ENCODE measurements around the gene WFIKKN2. TPM values are rescaled to one million over a fixed set of nuclear protein-coding genes. Genes with fewer than 3 reads are reported as not detected.

The WFIKKN2 gene
- total RNA-seq, 1 donor from 2014 or later, result not detected

DNA sequence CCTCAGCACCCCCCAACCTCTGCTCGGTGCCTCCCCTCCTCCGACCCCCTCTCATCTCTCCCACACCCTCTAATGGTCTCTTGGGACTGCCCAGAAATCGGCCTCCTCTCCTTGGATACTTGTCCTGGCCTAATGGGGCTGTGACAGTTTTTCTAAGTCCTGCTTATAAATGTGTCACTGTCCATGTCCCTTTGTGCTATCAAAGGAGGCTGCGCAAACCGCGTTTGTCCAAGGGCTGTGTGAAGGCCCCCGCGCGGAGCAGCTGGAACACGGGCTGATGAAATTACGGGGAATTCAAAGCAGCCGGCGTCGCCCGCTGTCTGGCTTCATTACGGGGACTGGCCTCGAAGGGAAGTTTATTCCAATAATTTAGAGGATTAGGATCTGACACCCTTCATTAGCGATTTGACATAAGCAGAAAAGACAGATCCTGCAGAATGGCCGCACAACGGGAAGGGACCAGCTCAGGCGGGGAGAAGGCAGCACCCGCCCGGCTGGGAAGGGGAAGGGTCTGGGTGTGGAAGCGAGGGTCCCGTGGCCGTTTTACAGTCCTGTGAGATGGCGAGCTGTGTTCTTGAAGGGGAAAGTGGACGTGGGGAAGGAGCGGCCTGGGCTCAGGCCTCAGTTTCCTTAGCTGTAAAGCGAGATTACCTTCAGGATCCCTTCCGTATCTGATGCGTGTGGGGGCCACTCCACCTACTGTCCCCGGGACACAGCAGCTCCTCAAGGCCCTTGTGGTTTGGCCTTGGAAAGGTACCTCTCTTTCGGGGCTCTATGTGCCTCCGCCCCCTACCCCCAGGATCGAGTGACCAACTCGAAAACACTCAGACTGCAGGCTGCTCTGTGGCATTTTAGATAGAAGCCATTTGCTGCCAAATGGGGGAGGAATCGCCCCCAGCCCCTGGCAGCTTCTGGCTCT lies 1.6 kb upstream of the WFIKKN2 start:
- Mint-ChIP-seq H3K4me3 (peak overlapping the region; percentile 36), H3K9me3 (no peaks in the 10 kb centered on the region), H3K4me1 (peaks cover 73% of the 10 kb centered on the region), H3K36me3 (no peaks in the 10 kb centered on the region), H3K27ac (no peak overlapping the region), H3K27me3 (ENCODE audit: insufficient read depth, low read depth) (peaks cover 14% of the 10 kb centered on the region)
- Histone ChIP-seq H2AFZ (replicated peaks) (no peak overlapping the region), H3K27me3 (no peaks in the 10 kb centered on the region), H3K27ac (no peak overlapping the region), H3K36me3 (no peaks in the 10 kb centered on the region), H3K9ac (no peak overlapping the region), H3K4me1 (peaks cover 45% of the 10 kb centered on the region), H4K20me1 (ENCODE audit: low read depth) (no peaks in the 10 kb centered on the region), H3K4me2 (no peak overlapping the region), H3K4me3 (no peak overlapping the region), H3K9me3 (ENCODE audit: low read depth) (no peaks in the 10 kb centered on the region), H3K79me2 (ENCODE audit: low read depth) (no peaks in the 10 kb centered on the region), H3F3A (ENCODE audit: low read depth) (peaks cover 26% of the 10 kb centered on the region)
- TF ChIP-seq CTCF (IDR thresholded peaks at IDR 0.05) (no peak), EZH2phosphoT487 (IDR thresholded peaks at IDR 0.05) (no peak), EZH2 (IDR thresholded peaks at IDR 0.05) (no peak)
- DNase-seq (ENCODE audit: low spot score), result no peak

GRCh38 chr17:50834429-50835300 lies 721 bp upstream of the WFIKKN2 start:
- peaks cover 20% of the 10 kb centered on the region for H3K27me3 Mint-ChIP-seq (ENCODE audit: insufficient read depth, low read depth)
- H3K27me3 ChIP-seq, result no peaks in the 10 kb centered on the region
- H3K9me3 ChIP-seq (ENCODE audit: low read depth), result no peaks in the 10 kb centered on the region
- peaks cover 40% of the 10 kb centered on the region for H3K4me1 ChIP-seq
- peaks cover 68% of the 10 kb centered on the region for H3K4me1 Mint-ChIP-seq
- TF ChIP-seq EZH2 (IDR thresholded peaks at IDR 0.05), result no peak
- TF ChIP-seq CTCF (IDR thresholded peaks at IDR 0.05), result no peak
- no peak for TF ChIP-seq EZH2phosphoT487 (IDR thresholded peaks at IDR 0.05)
- DNase-seq (ENCODE audit: low spot score), result no peak
- H3K27ac Mint-ChIP-seq, result peak overlapping the region; percentile 79
- H2AFZ ChIP-seq (replicated peaks), result no peak overlapping the region
- peaks cover 17% of the 10 kb centered on the region for H3F3A ChIP-seq (ENCODE audit: low read depth)
- H3K27ac ChIP-seq, result no peak overlapping the region
- no peaks in the 10 kb centered on the region for H3K36me3 Mint-ChIP-seq
- no peaks in the 10 kb centered on the region for H3K79me2 ChIP-seq (ENCODE audit: low read depth)
- H3K9me3 Mint-ChIP-seq, result no peaks in the 10 kb centered on the region
- H3K4me3 ChIP-seq, result no peak overlapping the region
- H3K9ac ChIP-seq, result no peak overlapping the region
- peak overlapping the region; percentile 53 for H3K4me2 ChIP-seq
- peak overlapping the region; percentile 75 for H3K4me3 Mint-ChIP-seq
- no peaks in the 10 kb centered on the region for H4K20me1 ChIP-seq (ENCODE audit: low read depth)
- H3K36me3 ChIP-seq, result no peaks in the 10 kb centered on the region

- Mint-ChIP-seq H3K4me1 (peaks cover 58% of the 10 kb centered on the region), H3K27me3 (ENCODE audit: insufficient read depth, low read depth) (peaks cover 20% of the 10 kb centered on the region), H3K4me3 (no peak overlapping the region), H3K9me3 (no peaks in the 10 kb centered on the region), H3K27ac (no peak overlapping the region), H3K36me3 (no peaks in the 10 kb centered on the region)
- DNase-seq (ENCODE audit: low spot score), result no peak
- Histone ChIP-seq H2AFZ (replicated peaks) (no peak overlapping the region), H3K9ac (no peak overlapping the region), H3K36me3 (no peaks in the 10 kb centered on the region), H3K9me3 (ENCODE audit: low read depth) (no peaks in the 10 kb centered on the region), H3F3A (ENCODE audit: low read depth) (peaks cover 16% of the 10 kb centered on the region), H3K27ac (no peak overlapping the region), H3K4me3 (no peak overlapping the region), H3K4me2 (no peak overlapping the region), H3K27me3 (no peaks in the 10 kb centered on the region), H3K79me2 (ENCODE audit: low read depth) (no peaks in the 10 kb centered on the region), H3K4me1 (peaks cover 25% of the 10 kb centered on the region), H4K20me1 (ENCODE audit: low read depth) (no peaks in the 10 kb centered on the region)
- TF ChIP-seq EZH2phosphoT487 (IDR thresholded peaks at IDR 0.05), result no peak
- no peak for TF ChIP-seq CTCF (IDR thresholded peaks at IDR 0.05)
- TF ChIP-seq EZH2 (IDR thresholded peaks at IDR 0.05), result no peak
Measured at GRCh38 chr17:50836826-50837225, 1.4 kb downstream of the WFIKKN2 start.

Data from neural progenitor cell (in vitro differentiated cells).